M059J (cell line): Measurements from ENCODE around the gene CLTCL1. TPM values are rescaled to one million over a fixed set of nuclear protein-coding genes. Genes with fewer than 3 reads are reported as not detected.
"Not testable (repeated sequence)": the region's sequence is repeated elsewhere in the genome, so short reads cannot be mapped to it uniquely, and the experiment has no call there.

Experiments
- DNase-seq: peaks from one replicate; pipeline ENCODE4 v3.0.0-alpha.2; 2012; ENCODE audit warnings: low read depth
- total RNA-seq: library from RNA; depleted of rRNA; stranded (reverse); fragments of >200 nt; shearing (Covaris generic); gene quantifications from 2 replicates; pipeline ENCODE4 v1.2.3, GENCODE V29; 2014

The CLTCL1 gene
- total RNA-seq, 1 experiment from 2014 or later, result 5.8 TPM

GRCh38 chr22:19290400-19291217 lies 910 bp downstream of the CLTCL1 start:
- DNase-seq, result no peak

- peak; percentile 78 for DNase-seq
Measured at GRCh38 chr22:19289475-19290161, 1.9 kb downstream of the CLTCL1 start.

GRCh38 chr22:19287889-19288288 lies 3.6 kb downstream of the CLTCL1 start:
- peak; percentile 78 for DNase-seq

GRCh38 chr22:19287076-19287707 lies 4.3 kb downstream of the CLTCL1 start:
- DNase-seq, result peak; percentile 8

- DNase-seq, result no peak
Measured at GRCh38 chr22:19285831-19286230, 5.7 kb downstream of the CLTCL1 start.

GRCh38 chr22:19279143-19279542 lies 12.4 kb downstream of the CLTCL1 start:
- not testable (repeated sequence) for DNase-seq

GRCh38 chr22:19277785-19278184 lies 13.7 kb downstream of the CLTCL1 start:
- DNase-seq, result no peak

GRCh38 chr22:19275919-19276600 lies 15.5 kb downstream of the CLTCL1 start:
- DNase-seq, result no peak

- DNase-seq, result no peak
Measured at GRCh38 chr22:19275513-19275912, 16.0 kb downstream of the CLTCL1 start.

GRCh38 chr22:19275104-19275503 lies 16.4 kb downstream of the CLTCL1 start:
- no peak for DNase-seq

GRCh38 chr22:19271856-19272535 lies 19.5 kb downstream of the CLTCL1 start:
- DNase-seq, result peak; percentile 89

GRCh38 chr22:19271273-19271855 lies 20.2 kb downstream of the CLTCL1 start:
- no peak for DNase-seq

GRCh38 chr22:19270873-19271272 lies 20.6 kb downstream of the CLTCL1 start:
- no peak for DNase-seq

GRCh38 chr22:19266547-19267086 lies 24.9 kb downstream of the CLTCL1 start:
- DNase-seq, result no peak

GRCh38 chr22:19265779-19266178 lies 25.7 kb downstream of the CLTCL1 start:
- no peak for DNase-seq

- DNase-seq, result no peak
Measured at GRCh38 chr22:19260804-19261203, 30.7 kb downstream of the CLTCL1 start.

GRCh38 chr22:19260194-19260593 lies 31.3 kb downstream of the CLTCL1 start:
- no peak for DNase-seq

GRCh38 chr22:19258968-19259288 lies 32.6 kb downstream of the CLTCL1 start:
- DNase-seq, result not testable (repeated sequence)

GRCh38 chr22:19258371-19258770 lies 33.1 kb downstream of the CLTCL1 start:
- DNase-seq, result no peak

- not testable (repeated sequence) for DNase-seq
Measured at GRCh38 chr22:19256362-19256761, 35.2 kb downstream of the CLTCL1 start.

GRCh38 chr22:19253143-19253542 lies 38.4 kb downstream of the CLTCL1 start:
- no peak for DNase-seq
